Glutamatergic neuron (in vitro differentiated cells): Measurements from ENCODE around the gene SNX20. TPM values are rescaled to one million over a fixed set of nuclear protein-coding genes. Genes with fewer than 3 reads are reported as not detected.

ENCODE experiments used
- DNase-seq: peaks from one replicate; pipeline ENCODE4 v3.0.0; 2022
- H3K27ac Mint-ChIP-seq: one replicate; pipeline ENCODE4 v1.8.0; 2020; ENCODE audit warnings: mild to moderate bottlenecking, mixed read lengths, inconsistent platforms; ENCODE audit not compliant: unreplicated experiment
- H3K27me3 Mint-ChIP-seq: one replicate; pipeline ENCODE4 v1.8.0; 2020; ENCODE audit warnings: mild to moderate bottlenecking, moderate library complexity, mixed read lengths, inconsistent platforms; ENCODE audit not compliant: unreplicated experiment
- H3K36me3 Mint-ChIP-seq: one replicate; pipeline ENCODE4 v1.8.0; 2020; ENCODE audit warnings: mild to moderate bottlenecking, mixed read lengths, inconsistent platforms; ENCODE audit not compliant: unreplicated experiment
- H3K4me1 Mint-ChIP-seq: one replicate; pipeline ENCODE4 v1.8.0; 2020; ENCODE audit warnings: mild to moderate bottlenecking, low read depth, mixed read lengths, inconsistent platforms; ENCODE audit not compliant: unreplicated experiment
- H3K4me3 Mint-ChIP-seq: one replicate; pipeline ENCODE4 v1.8.0; 2020; ENCODE audit warnings: mild to moderate bottlenecking, mixed read lengths, inconsistent platforms; ENCODE audit not compliant: unreplicated experiment
- H3K9me3 Mint-ChIP-seq: one replicate; pipeline ENCODE4 v1.8.0; 2020; ENCODE audit warnings: mild to moderate bottlenecking, moderate library complexity, mixed read lengths, inconsistent platforms; ENCODE audit not compliant: unreplicated experiment
- CTCF ChIP-seq: fragments of 200-600 bp; sonication (generic); IDR thresholded peaks from one replicate; pipeline ENCODE4 v1.5.0; 2021; ENCODE audit not compliant: partially characterized antibody, unreplicated experiment
- total RNA-seq: library from RNA; stranded (reverse); fragmentation: NEBNext Ultra II Directional; extraction: Animal tissue kit (Norgen Biotek cat#: 25700); gene quantifications from one replicate; pipeline ENCODE4 v1.2.1, GENCODE V29; 2021; ENCODE audit not compliant: unreplicated experiment

Gene SNX20
- total RNA-seq, 1 donor from 2014 or later, result not detected

- Mint-ChIP-seq H3K36me3 (peaks cover 14% of the 10 kb centered on the region), H3K27ac (no peak overlapping the region), H3K4me3 (no peak overlapping the region), H3K9me3 (peaks cover 17% of the 10 kb centered on the region), H3K4me1 (peaks cover 6% of the 10 kb centered on the region), H3K27me3 (peaks cover 12% of the 10 kb centered on the region)
- DNase-seq, result no peak
- no peak for TF ChIP-seq CTCF
These were observed 14.2 kb downstream of the SNX20 start for GRCh38 chr16:50666658-50667496.

GRCh38 chr16:50665128-50665878 is 15.8 kb downstream of the SNX20 start:
- peaks cover 6% of the 10 kb centered on the region for H3K36me3 Mint-ChIP-seq
- peaks cover 12% of the 10 kb centered on the region for H3K27me3 Mint-ChIP-seq
- DNase-seq, result peak; percentile 88
- peaks cover 10% of the 10 kb centered on the region for H3K9me3 Mint-ChIP-seq
- TF ChIP-seq CTCF, result peak; percentile 94
- H3K4me1 Mint-ChIP-seq, result peaks cover 6% of the 10 kb centered on the region
- no peak overlapping the region for H3K4me3 Mint-ChIP-seq
- H3K27ac Mint-ChIP-seq, result no peak overlapping the region

- H3K4me3 Mint-ChIP-seq, result no peak overlapping the region
- H3K27me3 Mint-ChIP-seq, result peaks cover 12% of the 10 kb centered on the region
These were observed 16.8 kb downstream of the SNX20 start for GRCh38 chr16:50664270-50664669.

GRCh38 chr16:50662306-50662940 is 18.7 kb downstream of the SNX20 start:
- no peak for DNase-seq
- H3K9me3 Mint-ChIP-seq, result peaks cover 7% of the 10 kb centered on the region
- H3K36me3 Mint-ChIP-seq, result peaks cover 6% of the 10 kb centered on the region
- H3K27me3 Mint-ChIP-seq, result peaks cover 6% of the 10 kb centered on the region
- H3K4me1 Mint-ChIP-seq, result no peaks in the 10 kb centered on the region
- no peak overlapping the region for H3K4me3 Mint-ChIP-seq
- H3K27ac Mint-ChIP-seq, result no peak overlapping the region
- TF ChIP-seq CTCF, result no peak

More at GRCh38 chr16:50664270-50664669, 16.8 kb downstream of the SNX20 start:
- Mint-ChIP-seq H3K27ac (no peak overlapping the region), H3K9me3 (peaks cover 10% of the 10 kb centered on the region), H3K36me3 (peaks cover 6% of the 10 kb centered on the region), H3K4me1 (peaks cover 6% of the 10 kb centered on the region)
- DNase-seq, result no peak
- TF ChIP-seq CTCF, result no peak
